GM21381 (cell line): Measurements from ENCODE around the gene TMA7.
A peak's percentile ranks its signal among the peaks of the same experiment; 100 is the strongest.
"Not testable (repeated sequence)": the region's sequence is repeated elsewhere in the genome, so short reads cannot be mapped to it uniquely, and the experiment has no call there.

Experiments
- ATAC-seq: cut with Tn5 transposase; IDR thresholded peaks from one replicate; pipeline ENCODE4 v1.9.1; 2021; ENCODE audit warnings: mild to moderate bottlenecking, moderate library complexity; ENCODE audit not compliant: unreplicated experiment

Gene TMA7

DNA sequence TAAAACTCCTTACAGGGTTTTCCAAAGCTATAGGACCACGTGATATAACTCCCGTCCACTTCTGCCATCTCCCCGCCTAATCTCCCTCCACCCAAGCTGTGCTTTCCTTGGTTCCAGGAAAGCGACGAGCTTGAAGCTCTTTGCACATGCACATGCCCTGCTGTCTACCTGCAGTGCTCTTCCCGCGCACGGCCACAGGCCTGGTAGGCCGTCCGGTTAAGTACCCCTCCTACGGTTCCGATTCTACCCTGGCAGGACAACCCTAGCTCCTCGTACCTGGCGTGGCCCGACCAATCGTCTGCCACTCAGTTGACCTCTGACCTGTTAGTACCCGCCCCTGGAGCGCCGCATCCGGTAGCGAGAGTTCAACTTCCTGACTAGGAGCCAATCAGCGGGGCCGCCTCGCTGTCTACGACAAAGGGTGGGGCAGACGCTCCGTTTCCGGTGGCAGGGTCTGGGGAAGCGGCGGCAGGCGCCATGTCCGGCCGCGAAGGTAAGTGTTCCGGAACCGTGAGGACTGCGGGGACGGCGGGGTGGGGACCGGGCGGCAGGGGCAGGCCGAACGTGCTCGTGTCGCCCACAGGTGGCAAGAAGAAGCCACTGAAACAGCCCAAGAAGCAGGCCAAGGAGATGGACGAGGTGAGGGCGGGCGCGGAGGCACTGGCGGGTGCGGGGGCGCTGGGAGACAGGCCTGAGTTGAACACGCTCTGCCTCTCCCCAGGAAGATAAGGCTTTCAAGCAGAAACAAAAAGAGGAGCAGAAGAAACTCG lies at the start of gene TMA7, which contains the start of gene CCDC51:
TMA7 (plus strand) TSS at position 438 of the 770 bp plus-strand sequence; CDS start at position 478, 40 bp downstream.
CCDC51 (minus strand) TSS at position 300 of the 770 bp plus-strand sequence. CDS start 4,991 bp downstream, outside the sequence.
- ATAC-seq: peak; percentile 93

DNA sequence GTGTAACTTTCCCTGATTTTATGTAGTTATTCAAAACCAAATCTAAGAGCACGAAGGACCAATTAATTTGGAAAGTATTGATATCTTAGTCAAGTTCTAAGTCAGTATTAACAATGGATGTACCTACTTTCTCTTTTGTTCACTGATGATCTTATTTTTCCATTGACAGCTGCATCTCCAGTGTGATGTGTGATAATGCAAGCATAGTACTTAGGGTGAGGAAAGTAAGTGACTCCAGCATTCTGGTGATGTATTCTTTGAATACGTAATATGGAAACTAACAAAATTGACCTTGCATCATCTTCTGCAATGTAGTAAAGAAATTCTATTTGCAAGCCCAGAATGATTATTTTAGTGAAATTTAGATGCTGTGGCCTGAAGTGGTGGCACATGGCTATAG lies 45.7 kb upstream of the TMA7 start:
- no peak for ATAC-seq

DNA sequence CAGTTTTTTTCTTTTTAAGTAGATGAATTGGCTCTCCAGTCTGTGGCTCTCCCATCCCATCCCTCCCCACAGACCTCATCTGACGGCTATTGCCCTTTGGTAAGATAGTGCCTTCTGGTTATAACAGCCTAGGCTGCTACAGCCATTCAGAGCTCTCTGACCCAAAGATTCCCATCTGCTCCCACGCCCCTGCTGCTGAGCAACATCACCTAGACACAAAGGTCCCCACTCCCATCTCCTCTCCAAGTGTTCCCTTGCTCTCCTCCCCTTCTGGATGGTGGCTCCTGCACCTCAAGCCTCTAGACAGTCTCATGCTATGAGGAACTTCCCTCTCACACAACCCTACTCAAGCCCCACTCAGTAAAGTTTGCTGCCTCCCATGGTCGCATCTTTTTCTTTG lies 44.3 kb upstream of the TMA7 start:
- no peak for ATAC-seq

DNA sequence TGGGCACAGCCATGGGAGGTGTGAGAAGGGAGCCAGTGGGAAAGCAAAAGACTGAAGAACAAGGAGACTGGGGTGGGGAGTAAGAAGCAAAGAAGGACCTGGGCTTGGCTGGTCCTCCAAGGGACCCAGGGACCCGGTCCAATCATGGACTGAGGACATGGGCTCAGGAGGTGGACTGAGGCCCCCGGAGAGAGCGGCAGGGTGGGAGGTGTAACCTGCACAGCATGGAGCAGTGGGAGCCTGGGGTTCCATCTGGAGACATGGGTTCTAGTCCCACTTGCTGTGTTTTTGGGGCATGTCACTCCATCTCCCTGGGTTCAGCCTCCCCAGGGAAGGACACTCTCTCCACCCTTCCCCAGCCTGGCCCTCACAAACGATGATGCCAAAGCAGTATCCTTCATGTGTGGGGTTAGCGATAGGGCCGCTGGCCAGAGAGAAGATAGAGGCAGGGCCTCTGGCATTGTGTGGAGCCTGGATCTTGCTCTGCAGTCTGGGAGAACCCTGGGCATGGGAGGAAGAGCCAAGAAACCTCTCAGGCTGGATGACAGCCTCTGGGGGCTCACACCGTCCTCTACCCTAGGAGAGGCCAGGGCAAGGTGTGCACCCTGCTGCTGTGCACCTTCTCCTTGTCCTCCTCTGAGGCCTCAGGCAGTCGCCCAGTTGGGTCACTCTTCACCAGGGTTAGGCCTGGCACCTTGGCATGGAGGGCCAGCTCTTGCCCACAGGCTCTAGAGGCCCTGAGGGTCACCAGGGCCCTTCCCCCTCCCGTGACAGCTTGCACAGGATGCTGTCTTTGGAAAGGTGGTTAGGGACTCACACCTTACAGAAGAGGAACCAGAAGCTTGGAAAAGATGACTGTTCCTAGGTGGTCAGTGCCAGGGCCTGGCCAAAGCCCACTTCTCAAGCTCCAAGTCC lies 42.0 kb upstream of the TMA7 start:
- ATAC-seq: no peak

DNA sequence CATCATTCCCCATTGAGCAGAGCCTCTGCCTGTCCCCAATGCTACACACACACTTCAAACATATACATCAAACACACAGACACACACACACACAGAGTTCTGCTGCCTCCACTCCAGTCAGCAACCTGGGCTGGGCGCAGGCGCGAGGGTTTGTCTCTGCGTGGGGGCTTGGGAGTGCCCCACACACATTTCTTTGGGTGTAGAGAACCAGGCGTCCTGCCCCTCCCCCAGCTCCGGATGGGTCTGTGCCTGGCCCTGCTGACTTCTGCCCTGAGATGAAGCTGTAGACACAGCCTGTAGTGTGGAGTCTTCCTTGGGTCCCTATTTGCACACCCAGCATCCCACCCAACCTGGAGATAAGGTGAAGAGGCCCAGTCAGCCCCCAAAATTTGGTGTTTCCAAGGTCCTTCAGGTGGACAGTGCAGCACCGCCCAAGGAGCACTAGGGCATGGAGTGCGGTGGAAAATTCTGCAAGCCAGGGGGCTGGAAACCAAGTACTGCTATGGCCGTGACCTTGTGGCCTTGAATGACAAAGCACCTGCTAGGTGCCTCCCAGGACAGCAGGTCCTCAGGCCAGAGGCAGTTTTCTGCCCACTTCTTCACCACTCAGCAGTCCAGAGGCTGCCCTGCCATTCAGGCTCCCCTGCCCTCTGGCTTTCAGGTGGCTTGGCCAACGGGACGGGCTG lies 41.2 kb upstream of the TMA7 start:
- no peak for ATAC-seq

DNA sequence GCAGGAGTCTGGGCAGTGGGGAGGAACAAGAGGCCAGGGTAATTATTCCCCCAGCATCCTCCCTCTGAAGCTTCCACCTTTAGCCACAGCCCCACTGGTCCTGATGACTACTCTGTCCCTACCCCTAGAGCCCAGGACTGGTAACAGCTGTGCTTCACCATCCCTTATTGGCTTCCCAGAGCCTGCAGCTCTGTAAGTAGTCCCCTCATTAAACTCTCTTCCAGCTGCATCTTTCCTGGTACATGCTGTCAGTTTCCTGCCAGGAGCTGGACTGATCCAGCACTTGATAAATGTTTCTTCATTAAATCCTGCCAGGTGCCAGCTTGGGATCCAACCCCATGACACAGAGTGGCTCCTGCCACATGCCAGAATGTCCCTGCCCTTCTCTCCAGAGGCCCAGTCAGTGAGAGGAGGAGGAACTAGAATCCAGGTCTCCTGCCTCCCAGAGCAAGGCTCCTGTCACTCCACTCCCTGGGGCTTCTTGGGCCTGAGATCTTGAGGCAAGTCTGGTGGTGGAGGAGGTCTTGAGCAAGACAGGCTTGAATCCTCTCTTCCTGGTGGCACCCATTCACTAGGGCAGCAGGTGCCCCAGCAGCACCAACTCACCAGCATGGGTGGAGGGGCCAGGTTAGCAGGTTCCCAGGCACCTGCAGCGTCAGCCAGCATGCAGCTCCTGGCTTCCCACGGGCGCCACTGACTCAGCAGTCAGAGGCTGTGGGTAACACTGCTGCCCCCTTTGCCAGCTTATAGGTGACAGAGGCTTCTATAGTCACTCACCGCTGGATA lies 40.5 kb upstream of the TMA7 start:
- ATAC-seq: no peak

DNA sequence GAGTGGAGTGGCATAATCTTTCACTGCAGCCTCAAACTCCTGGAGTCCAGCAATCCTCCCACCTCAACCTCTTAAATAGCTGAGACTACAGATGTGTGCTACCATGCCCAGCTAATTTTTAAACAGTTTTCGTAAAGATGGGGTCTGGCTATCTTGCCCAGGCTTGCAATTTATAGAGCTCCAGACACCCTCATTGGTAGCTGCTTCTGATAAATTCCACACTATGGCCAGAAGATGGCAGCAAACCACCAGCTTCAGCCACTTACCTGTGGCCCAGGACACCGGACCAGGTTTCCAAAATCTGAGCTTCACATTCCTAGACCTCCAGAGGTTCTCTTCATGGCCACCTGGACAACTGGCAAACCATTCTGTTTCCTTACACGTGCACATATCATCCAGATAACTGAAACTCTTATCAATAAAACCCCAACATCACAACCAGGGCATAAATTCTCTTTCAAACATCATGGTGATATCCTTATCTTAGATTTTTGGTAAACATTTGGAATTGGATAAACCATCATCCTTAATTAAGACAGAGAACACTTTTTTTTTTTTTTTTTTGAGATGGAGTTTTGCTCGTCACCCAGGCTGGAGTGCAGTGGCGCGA lies 39.1 kb upstream of the TMA7 start:
- no peak for ATAC-seq

DNA sequence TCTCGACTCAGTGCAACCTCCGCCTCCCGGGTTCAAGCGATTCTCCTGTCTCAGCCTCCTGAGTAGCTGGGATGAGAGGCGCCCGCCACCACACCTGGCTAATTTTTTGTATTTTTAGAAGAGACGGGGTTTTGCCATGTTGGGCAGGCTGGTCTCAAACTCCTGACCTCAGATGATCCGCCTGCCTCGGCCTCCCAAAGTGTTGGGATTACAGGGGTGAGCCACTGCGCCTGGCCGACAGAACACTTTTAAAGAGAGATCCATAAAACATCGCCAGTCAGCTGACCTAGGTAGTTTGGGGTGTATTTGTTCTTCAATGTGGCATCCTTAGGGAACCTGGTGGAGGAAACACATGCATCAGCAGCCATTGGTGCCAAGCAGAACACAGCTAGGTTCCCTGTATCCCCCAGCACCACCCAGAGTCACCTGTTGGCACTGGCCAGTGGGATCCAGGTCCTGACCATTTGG lies 38.6 kb upstream of the TMA7 start:
- not testable (repeated sequence) for ATAC-seq

DNA sequence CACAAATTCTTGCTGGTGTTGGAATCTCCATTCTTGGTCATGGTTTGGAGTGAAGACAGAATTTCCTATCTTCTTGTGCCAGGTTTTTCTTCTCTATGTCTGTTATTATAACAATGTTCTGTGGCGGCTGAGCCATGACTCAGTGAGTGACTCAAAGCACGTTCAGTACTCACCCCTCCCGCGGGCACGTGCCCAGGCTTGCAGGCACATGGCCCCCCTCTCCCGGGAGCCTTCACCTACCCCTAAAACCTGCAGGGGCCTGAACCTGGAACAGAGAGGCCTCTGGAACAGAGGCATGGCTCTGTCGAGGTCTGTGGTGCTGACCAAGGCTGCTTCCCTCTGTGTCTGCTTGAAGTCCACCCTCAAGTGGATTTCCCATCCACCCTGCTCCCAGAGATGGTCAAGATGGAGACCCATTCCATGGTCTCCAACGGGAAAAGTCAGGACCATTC lies 37.8 kb upstream of the TMA7 start:
- ATAC-seq: no peak

DNA sequence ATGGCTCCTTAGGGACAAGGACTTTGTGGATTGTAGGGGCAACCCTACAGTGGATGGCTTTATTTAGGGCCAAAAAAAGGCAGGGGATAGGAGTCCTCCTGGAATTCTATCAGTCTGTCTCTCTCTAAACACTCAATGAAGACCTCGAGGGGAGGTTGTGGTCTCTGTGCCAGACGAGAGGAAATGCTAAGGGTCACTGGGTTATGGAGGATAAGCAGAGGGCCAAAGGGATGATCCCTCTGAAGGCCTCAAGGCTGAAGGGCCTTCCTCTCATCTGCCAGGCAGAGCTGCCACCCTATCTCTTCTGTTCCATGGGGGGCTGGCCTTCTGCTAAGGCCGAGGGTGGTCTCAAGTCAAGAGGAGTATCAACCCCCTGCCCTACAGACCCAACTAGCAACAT lies 37.1 kb upstream of the TMA7 start:
- no peak for ATAC-seq

DNA sequence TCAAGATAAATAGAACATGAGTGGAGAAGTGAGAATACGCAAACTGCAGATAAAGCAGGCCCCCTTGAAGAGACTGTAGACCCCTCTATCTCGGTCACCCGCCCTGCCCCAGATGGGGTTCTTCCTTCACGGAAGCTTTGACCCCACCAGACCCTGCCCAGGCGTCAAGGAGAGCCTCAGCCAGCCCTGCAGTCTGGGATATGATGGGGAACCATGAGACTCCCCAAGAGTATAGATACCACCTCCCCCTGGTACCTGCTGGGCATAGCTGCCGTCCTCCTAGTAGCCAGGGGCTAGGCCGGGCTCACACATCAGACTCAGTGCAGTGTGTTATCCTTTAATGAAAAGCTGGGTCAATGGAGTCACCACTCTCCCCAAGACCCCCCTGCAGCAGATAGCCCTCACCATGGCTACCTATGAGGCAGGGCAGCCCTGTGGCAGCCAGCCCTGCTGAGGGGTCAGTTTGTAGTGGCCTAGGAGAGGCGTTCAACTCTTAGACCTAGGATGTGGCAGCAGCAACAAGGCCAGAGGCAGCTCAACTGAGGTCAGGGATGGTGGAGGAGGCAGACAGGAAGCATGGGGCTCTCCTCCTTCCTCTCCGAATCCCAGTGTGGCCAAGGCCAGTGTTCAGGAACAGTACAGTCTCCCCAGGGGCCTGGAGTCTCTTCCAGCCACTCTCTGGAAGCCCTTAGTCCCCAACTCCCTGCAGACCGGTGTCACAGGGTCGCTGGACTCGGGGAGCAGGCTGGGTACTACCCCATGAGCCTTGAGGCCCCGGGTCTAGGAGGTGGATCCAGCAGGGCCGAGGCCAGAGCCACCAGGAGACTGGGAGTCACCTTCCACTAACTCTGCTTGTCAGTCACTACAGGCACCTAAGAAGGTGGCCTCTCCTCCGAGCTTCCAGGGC lies 36.3 kb upstream of the TMA7 start:
- ATAC-seq: no peak

DNA sequence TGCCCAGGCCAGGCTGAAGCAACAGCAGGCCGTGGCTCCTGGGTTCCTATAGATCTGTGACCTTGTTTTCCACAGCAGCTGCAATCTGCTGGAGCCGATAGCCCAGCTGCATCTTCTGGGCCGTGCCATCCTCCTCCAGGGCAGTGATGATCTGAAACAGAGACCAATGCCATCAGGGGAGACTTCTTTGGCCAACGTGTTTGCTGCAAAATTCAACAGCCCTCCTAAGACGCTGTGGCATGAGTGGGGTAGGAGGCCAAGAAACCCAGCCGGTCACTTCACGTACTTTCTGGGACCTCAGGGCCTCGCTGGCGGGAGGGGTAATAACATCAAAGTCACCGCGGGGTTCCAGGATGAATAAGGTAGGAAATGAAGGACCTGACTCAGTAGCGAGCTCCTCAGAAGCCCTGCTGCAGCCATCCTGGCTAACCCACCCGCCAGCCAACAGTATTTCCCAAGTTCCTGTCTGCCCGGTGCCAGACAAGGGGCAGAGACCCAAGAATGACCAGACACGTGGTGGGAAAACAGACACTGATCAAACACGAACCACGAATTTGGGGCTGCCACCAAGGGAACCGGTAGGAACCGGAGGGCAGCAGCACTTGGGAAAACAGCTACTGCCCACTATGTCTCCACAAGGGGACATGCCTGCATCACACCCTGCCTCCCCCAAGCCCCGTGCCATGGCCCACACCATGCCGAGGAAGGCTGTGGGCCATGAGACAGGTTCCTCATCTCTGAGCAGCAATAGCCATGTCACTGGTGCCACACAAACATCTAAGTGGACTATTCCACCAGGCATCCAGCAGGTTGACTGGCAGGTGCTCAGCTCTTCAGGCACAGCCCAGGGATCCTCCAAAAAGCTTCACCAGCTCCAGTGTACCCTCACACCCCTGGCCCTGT lies 35.4 kb upstream of the TMA7 start:
- no peak for ATAC-seq

DNA sequence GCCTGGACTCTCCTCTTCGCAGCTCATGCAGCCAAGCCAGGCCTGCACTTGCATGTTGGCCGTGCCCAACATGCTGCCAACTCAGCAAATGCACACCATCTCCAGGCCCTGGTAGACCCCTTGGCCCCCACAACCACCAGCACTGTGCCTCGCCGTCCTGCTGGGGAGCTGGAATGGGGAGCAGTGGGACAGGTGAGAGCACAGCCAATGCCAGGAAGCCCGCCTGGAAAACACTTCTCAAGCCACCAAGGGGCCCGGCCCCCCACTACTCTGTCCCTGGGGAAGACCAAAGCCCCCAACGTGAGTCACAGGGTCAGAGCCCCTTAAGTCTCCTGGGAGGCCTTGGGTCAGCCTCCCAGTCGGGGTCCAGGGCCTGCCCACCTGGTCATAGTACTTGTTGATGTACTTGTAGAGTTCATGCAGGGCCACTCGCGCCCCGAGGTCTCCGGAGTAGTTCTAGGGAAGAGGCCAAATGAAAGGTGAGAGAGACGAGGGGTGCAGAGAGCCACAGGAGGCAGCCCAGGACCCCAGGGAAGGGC lies 34.6 kb upstream of the TMA7 start:
- ATAC-seq: no peak

DNA sequence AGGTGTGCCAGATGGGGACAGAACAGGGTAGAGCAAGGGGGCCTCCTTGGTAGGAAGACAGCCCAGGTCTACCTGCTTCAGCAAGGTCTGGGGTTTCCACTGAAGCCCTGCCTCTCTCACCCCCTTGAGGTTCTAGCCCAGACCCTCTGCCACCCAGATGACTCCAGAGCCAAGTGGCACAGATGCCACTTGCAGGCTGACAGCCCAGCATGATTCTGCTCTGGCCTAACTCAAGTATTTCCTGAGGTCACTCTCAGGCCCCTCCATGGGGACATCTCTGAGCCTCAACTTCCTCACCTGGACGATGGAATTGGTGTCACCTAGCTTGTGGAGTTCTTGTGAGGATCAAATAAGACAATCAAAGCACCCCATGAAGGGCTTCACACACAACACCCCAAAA lies 34.1 kb upstream of the TMA7 start:
- no peak for ATAC-seq

DNA sequence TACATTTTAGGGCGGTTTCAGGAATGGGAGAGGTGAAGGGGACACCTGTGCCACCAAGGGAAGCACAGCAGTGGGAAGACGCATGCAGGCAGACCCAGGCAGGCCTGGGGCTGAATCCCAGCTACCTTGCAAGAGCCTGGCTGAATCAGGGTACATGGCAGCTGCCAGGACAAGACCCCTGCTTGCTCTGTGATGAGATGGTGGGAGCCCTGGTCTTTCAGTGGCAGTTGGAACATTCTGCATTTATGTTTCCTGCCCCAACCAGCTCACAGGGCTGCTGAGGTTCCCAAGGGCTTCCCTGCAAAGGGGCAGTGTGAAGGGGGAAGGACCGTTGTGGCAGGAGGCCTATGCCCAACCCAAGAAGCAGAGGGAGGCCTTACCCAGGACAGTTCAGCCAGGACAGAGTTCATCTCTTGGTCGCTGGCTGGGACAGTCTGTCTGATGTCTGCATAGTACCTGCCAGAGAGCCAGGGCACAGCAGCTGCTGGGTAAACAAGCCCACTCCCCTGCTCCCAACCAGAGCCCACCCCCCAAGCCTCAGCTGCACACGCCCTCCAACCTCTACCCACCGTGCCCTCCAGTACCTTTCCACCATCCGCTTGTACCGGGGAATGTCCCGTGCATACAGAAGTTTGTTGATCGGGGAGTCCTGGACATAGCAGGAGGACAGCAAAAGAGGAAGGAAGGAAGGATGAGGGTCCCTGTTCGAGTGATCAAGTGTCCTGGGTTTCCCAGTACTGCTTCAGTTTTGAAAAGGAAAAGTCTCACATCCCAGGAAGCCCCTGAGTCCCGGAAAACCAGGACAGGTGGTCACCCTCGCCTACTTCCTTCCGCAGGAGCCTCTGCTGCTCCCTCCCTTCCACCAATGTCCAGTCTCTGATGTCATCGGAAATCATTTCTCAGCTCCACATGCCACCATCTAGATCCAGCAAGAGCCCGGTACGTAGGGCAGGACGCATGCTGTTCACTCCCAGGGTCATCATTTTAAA lies 33.3 kb upstream of the TMA7 start:
- ATAC-seq: no peak

DNA sequence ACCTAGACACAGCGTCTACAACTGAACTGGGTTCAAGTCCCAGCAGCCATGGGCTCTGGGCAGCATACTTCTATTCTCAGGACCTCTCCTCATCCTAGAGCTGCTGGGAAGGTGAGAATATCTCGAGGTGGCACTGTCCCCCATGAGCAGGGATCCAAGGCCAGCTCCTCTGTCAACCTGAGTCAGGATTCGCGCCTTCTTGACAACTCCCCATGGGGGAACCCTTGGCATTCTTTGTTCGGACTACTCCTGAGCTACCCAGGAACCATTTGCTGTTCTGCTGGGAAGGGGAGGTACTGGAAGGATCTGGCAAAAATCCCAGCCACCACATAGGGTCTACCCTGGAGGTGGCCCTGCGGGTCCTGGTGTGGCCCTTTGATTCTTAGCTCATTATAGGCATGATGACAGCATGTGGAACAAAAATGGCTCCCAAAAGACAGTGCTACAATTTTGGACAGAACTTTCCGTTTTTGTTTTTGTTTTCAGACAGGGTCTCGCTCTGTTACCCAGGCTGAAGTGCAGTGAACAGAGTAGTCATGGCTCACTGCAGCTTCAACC lies 32.4 kb upstream of the TMA7 start:
- no peak for ATAC-seq
